Gastrocnemius medialis (tissue), 4 donors: ENCODE measurements around the gene PFDN6. TPM values are rescaled to one million over a fixed set of nuclear protein-coding genes. Genes with fewer than 3 reads are reported as not detected.
"Not testable (repeated sequence)": the region's sequence is repeated elsewhere in the genome, so short reads cannot be mapped to it uniquely, and the experiment has no call there.

Experiments
- ATAC-seq, 2 donors: fragments of 150-250 bp; one replicate each; pipeline ENCODE4 v1.9.1; 2016
- DNase-seq, 2 donors: peaks; one replicate each; pipeline ENCODE4 v3.0.0-alpha.2; 2019
- H3K27ac ChIP-seq, 4 donors: fragments of 200-600 bp; sonication (generic); 1 replicate in 1 of 4; 2 replicates in 3 of 4; pipeline ENCODE4 v1.5.1; 2016 to 2018; ENCODE audit warnings: mild to moderate bottlenecking in 2 of 4, moderate library complexity in 1 of 4
- H3K27me3 ChIP-seq, 3 donors: fragments of 200-600 bp; sonication (generic) in 2 of 3; 1 replicate in 1 of 3; 2 replicates in 2 of 3; pipeline versions ENCODE4 v1.5.1 to v1.6.0; 2016 to 2019; ENCODE audit warnings: mild to moderate bottlenecking in 1 of 3, moderate library complexity in 1 of 3
- H3K36me3 ChIP-seq, 2 donors: fragments of 200-600 bp; sonication (generic) in 1 of 2; one replicate each; pipeline ENCODE4 v1.5.1; 2017 to 2018
- H3K4me1 ChIP-seq, 2 donors: fragments of 200-600 bp; sonication (generic) in 1 of 2; one replicate each; pipeline ENCODE4 v1.5.1; 2016 to 2017; ENCODE audit warnings: mild to moderate bottlenecking in 2 of 2
- H3K4me3 ChIP-seq, 4 donors: fragments of 200-600 bp; sonication (generic) in 3 of 4; 1 replicate in 1 of 4; 2 replicates in 3 of 4; pipeline ENCODE4 v1.5.1; 2016 to 2019; ENCODE audit warnings: mild to moderate bottlenecking in 2 of 4
- H3K9me3 ChIP-seq, 3 donors: fragments of 200-600 bp; sonication (generic) in 2 of 3; 1 replicate in 1 of 3; 2 replicates in 2 of 3; pipeline ENCODE4 v1.5.1; 2016 to 2019
- CTCF ChIP-seq, 5 experiments: fragments of 450-650 bp in 3 of 5; fragments of 200-600 bp in 2 of 5; sonication (generic) in 2 of 5; IDR thresholded peaks in 4 of 5; conservative IDR thresholded peaks in 1 of 5; 1 replicate in 4 of 5; 2 replicates in 1 of 5; pipeline ENCODE4 v1.5.1; 2016 to 2019; ENCODE audit warnings: antibody characterized with exemption in 5 of 5, mild to moderate bottlenecking in 3 of 5, moderate library complexity in 3 of 5
- POLR2A ChIP-seq, 2 donors: fragments of 450-650 bp; IDR thresholded peaks; one replicate each; pipeline ENCODE4 v1.6.1; 2017; ENCODE audit warnings: antibody characterized with exemption in 2 of 2, mild to moderate bottlenecking in 2 of 2, moderate library complexity in 2 of 2
- in situ Hi-C, 4 donors: fragments of 200-750 bp; cut with MboI; loops; one replicate each; pipeline versions ENCODE4 v1.15.0 to v1.8.0; 2017; ENCODE audit warnings: low sequenced_read_pairs in 4 of 4
- intact Hi-C: fragments of 100-400 bp; cut with DNase I; formaldehyde crosslinking; loops from one replicate; pipeline ENCODE4 v1.15.1; 2023; ENCODE audit warnings: low total_unique reads
- total RNA-seq, 4 donors: library from RNA; depleted of rRNA; stranded (reverse); fragments of >200 nt; gene quantifications; one replicate each; pipeline versions ENCODE4 v1.1.0 to v1.2.3, GENCODE V29; 2016

The PFDN6 gene
- total RNA-seq, 4 donors from 2014 or later: 49.9 to 106 (median 76.8) TPM

- Histone ChIP-seq H3K4me3 (no peak overlapping the region), H3K27me3 (no peaks in the 10 kb centered on the region), H3K9me3 (no peaks in the 10 kb centered on the region), H3K36me3 (peaks cover 0 to 51% of the 10 kb centered on the region in 2 donors), H3K27ac (peak overlapping the region in 1 of 4 donors; percentile 81), H3K4me1 (peaks cover 32 to 51% of the 10 kb centered on the region in 2 donors)
- in situ Hi-C loops: loop anchor here in 1 of 4 donors (25.0 kb wide), 1 partner anchor 1417 kb away; the partner anchor contains the start of gene NEU1
- DNase-seq: peak in 1 of 2 donors; percentile 28
- peak in 1 of 2 donors; percentile 15 for ATAC-seq
- TF ChIP-seq POLR2A (IDR thresholded peaks at IDR 0.05) (no peak), CTCF (IDR thresholded peaks at IDR 0.05 in 4 of 5, conservative IDR thresholded peaks at IDR 0.05 in 1 of 5) (no peak)
- intact Hi-C loops: loop anchor here (10.0 kb wide), 1 partner anchor 1104 kb away; the partner anchor contains the start of genes AGPAT1 and RNF5
These were observed 10.1 kb upstream of the PFDN6 start for GRCh38 chr6:33279257-33279695.

DNA sequence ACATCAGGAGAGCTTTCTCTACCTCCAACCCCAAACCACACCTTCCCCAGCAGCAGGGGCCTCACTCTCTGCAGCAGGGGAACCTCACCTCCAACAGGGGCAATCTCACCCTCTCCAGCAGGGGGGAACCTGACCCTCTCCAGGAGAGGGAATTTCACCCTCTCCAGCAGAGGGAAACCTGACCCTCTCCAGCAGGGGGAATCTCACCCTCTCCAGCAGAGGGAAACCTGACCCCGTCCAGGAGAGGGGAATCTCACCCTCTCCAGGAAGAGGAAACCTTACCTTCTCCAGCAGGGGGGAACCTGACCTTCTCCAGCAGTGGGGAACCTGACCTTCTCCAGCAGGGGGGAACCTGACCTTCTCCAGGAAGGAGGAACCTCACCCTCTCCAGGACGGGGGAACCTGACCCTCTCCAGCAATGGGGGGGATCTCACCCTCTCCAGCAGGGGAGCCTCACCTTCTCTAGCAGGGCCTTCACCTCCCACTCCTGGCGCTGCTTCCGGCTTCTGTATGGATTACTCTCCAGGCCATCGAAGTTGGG is 9.4 kb upstream of the PFDN6 start:
- H3K4me1 ChIP-seq: peaks cover 24 to 43% of the 10 kb centered on the region in 2 donors
- no peaks in the 10 kb centered on the region for H3K27me3 ChIP-seq
- H3K27ac ChIP-seq: peak overlapping the region in 3 of 4 donors; percentile 10 to 81 (median 40)
- H3K36me3 ChIP-seq: peaks cover 0 to 50% of the 10 kb centered on the region in 2 donors
- in situ Hi-C loops (loop anchor here in 1 of 4 donors (25.0 kb wide), 1 partner anchor 1418 kb away; the partner anchor contains the start of gene NEU1), intact Hi-C loops (loop anchor here (10.0 kb wide), 1 partner anchor 1105 kb away; the partner anchor contains the start of genes AGPAT1 and RNF5)
- TF ChIP-seq CTCF (IDR thresholded peaks at IDR 0.05 in 4 of 5, conservative IDR thresholded peaks at IDR 0.05 in 1 of 5): peak in 3 of 5 experiments; percentile 39 to 44 (median 44)
- TF ChIP-seq POLR2A (IDR thresholded peaks at IDR 0.05): no peak
- no peak overlapping the region for H3K4me3 ChIP-seq
- DNase-seq (peak in 1 of 2 donors; percentile 65), ATAC-seq (peak; percentile 60 to 76)
- H3K9me3 ChIP-seq: no peaks in the 10 kb centered on the region

DNA sequence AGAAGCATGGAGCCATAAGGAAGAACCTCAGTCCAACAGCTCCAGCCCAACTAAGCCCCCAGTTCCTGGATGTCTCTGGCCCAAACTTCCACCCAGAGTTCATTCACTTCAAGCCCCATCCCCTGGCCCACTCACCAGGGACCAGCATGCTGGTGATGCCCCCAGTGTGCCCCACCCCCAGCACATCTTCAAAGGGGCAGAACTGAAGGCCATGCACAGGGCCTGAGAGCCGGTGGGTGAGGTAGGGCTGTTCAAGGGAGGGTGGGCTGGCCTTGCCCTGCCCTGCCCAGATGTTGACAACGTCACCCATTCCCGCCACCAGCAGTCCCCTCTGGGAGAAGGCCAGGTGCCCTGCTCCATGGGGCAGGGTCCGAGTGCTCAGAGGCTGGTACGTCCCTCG is 8.9 kb upstream of the PFDN6 start:
- Histone ChIP-seq H3K4me1 (peaks cover 23 to 38% of the 10 kb centered on the region in 2 donors), H3K27me3 (no peaks in the 10 kb centered on the region), H3K9me3 (no peaks in the 10 kb centered on the region), H3K4me3 (no peak overlapping the region), H3K36me3 (peaks cover 0 to 50% of the 10 kb centered on the region in 2 donors), H3K27ac (peak overlapping the region in 3 of 4 donors; percentile 10 to 81 (median 40))
- intact Hi-C loops: no loop called here
- in situ Hi-C loops: loop anchor here in 1 of 4 donors (25.0 kb wide), 1 partner anchor 1418 kb away; the partner anchor contains the start of gene NEU1
- DNase-seq (no peak), ATAC-seq (no peak)
- TF ChIP-seq POLR2A (IDR thresholded peaks at IDR 0.05): no peak
- no peak for TF ChIP-seq CTCF (IDR thresholded peaks at IDR 0.05 in 4 of 5, conservative IDR thresholded peaks at IDR 0.05 in 1 of 5)

DNA sequence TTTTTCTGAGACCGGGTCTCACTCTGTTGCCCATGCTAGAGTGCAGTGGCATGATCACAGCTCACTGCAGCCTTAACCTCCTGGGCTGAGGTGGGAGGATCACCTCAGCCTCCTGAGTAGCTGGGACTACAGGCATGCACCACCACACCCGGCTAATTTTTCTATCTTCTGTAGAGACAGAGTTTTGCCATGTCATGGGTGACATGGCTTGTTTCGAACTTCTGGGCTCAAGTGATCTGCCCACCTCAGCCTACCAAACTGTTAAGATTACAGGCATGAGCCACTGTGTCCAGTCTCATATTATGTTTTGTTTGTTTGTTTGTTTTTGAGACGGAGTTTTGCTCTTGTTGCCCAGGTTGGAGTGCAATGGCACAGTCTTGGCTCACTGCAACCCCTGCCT is 4.2 kb upstream of the PFDN6 start:
- Histone ChIP-seq H3K4me1 (peaks cover 15% of the 10 kb centered on the region in 2 donors), H3K36me3 (peaks cover 0 to 59% of the 10 kb centered on the region in 2 donors)
- ATAC-seq, H3K4me3 ChIP-seq, H3K27ac ChIP-seq, H3K27me3 ChIP-seq, H3K9me3 ChIP-seq, DNase-seq: not testable (repeated sequence)
- in situ Hi-C loops: loop anchor here in 1 of 4 donors (25.0 kb wide), 1 partner anchor 1423 kb away; the partner anchor contains the start of gene NEU1
- intact Hi-C loops: loop anchor here (5.0 kb wide), 1 partner anchor 142 kb away; no protein-coding TSS in a partner anchor
